Osteoblast (primary cell): ENCODE results near the gene LZTR1. TPM values are rescaled to one million over a fixed set of nuclear protein-coding genes. Genes with fewer than 3 reads are reported as not detected.
A peak's percentile ranks its signal among the peaks of the same experiment; 100 is the strongest.
"Not testable (repeated sequence)": the region's sequence is repeated elsewhere in the genome, so short reads cannot be mapped to it uniquely, and the experiment has no call there.

Experiments used
- DNase-seq: peaks from one replicate; pipeline ENCODE4 v3.0.0; 2011; ENCODE audit warnings: low spot score, mixed read lengths; ENCODE audit not compliant: insufficient read length; ENCODE audit errors: missing footprints
- H2AFZ ChIP-seq: 2 replicates; pipeline ENCODE4 v1.6.0; 2011; ENCODE audit warnings: mild to moderate bottlenecking, low read length
- H3K27ac ChIP-seq: 2 replicates; pipeline ENCODE4 v1.5.1; 2011; ENCODE audit warnings: mild to moderate bottlenecking, low read depth, low read length, moderate library complexity
- H3K27me3 ChIP-seq: 2 replicates; pipeline ENCODE4 v1.6.0; 2012; ENCODE audit warnings: mild to moderate bottlenecking, control low read depth, inconsistent platforms, low read length, moderate library complexity; ENCODE audit not compliant: insufficient read depth
- H3K36me3 ChIP-seq: 2 replicates; pipeline ENCODE4 v1.5.1; 2011; ENCODE audit warnings: mild to moderate bottlenecking, low read length, control low read depth, moderate library complexity; ENCODE audit not compliant: insufficient read depth
- H3K4me1 ChIP-seq: 2 replicates; pipeline ENCODE4 v1.5.1; 2011; ENCODE audit warnings: mild to moderate bottlenecking, low read length, control low read depth, moderate library complexity; ENCODE audit not compliant: insufficient read depth
- H3K4me2 ChIP-seq: 2 replicates; pipeline ENCODE4 v1.6.0; 2011; ENCODE audit warnings: mild to moderate bottlenecking, low read length; ENCODE audit not compliant: insufficient read depth
- H3K4me3 ChIP-seq: fragments of 200-600 bp; sonication (generic); 3 replicates; pipeline ENCODE4 v1.5.1; 2012; ENCODE audit warnings: mild to moderate bottlenecking, low read length, inconsistent platforms; ENCODE audit not compliant: insufficient read depth
- H3K79me2 ChIP-seq: 2 replicates; pipeline ENCODE4 v1.6.0; 2012; ENCODE audit warnings: mild to moderate bottlenecking, low read length, control low read depth, inconsistent platforms; ENCODE audit not compliant: insufficient read depth
- H3K9me3 ChIP-seq: 2 replicates; pipeline ENCODE4 v1.5.1; 2011; ENCODE audit warnings: low read depth, low read length, control low read depth
- H4K20me1 ChIP-seq: 2 replicates; pipeline ENCODE4 v1.6.0; 2012; ENCODE audit warnings: mild to moderate bottlenecking, low read length, control low read depth; ENCODE audit not compliant: insufficient read depth
- total RNA-seq: library from RNA; depleted of rRNA; stranded (reverse); fragments of >200 nt; gene quantifications from 2 replicates; pipeline ENCODE4 v1.2.3, GENCODE V29; 2012
- TF ChIP-seq, protein P1 (sequence below): IDR thresholded peaks from 2 replicates; pipeline ENCODE4 v1.5.1; 2011; ENCODE audit warnings: mild to moderate bottlenecking, low read depth, low read length, moderate library complexity; ENCODE audit errors: extremely low read depth

The LZTR1 gene
- total RNA-seq, 1 donor = 56.8 TPM

DNA sequence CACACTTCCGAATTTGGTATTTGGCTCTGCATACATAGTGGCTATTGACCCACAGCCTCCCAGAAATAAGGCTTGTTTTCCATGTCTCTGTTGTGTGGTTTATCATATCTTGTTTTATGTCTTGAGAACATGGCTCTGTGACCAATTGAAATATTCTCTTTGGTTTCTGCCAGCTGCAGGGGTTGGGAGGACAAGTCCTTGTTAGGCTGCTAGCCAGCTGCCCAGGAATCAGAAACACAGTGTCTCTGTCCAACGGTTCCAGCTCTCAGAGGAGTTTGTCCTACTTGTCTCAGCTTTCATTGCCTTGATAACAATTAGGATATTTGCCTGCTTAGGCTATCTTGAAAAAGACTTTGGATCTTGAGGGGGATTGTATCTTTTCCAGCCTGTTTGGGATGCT is 56.3 kb downstream of the LZTR1 start:
- Histone ChIP-seq H3K27me3 (no peaks in the 10 kb centered on the region), H4K20me1 (no peaks in the 10 kb centered on the region), H3K27ac (peak overlapping the region; percentile 78), H3K36me3 (no peaks in the 10 kb centered on the region), H3K4me1 (peaks cover 36% of the 10 kb centered on the region), H3K4me3 (no peak overlapping the region), H3K79me2 (no peaks in the 10 kb centered on the region), H3K4me2 (peak overlapping the region; percentile 7), H2AFZ (no peak overlapping the region), H3K9me3 (no peaks in the 10 kb centered on the region)
- TF ChIP-seq, protein P1, sequence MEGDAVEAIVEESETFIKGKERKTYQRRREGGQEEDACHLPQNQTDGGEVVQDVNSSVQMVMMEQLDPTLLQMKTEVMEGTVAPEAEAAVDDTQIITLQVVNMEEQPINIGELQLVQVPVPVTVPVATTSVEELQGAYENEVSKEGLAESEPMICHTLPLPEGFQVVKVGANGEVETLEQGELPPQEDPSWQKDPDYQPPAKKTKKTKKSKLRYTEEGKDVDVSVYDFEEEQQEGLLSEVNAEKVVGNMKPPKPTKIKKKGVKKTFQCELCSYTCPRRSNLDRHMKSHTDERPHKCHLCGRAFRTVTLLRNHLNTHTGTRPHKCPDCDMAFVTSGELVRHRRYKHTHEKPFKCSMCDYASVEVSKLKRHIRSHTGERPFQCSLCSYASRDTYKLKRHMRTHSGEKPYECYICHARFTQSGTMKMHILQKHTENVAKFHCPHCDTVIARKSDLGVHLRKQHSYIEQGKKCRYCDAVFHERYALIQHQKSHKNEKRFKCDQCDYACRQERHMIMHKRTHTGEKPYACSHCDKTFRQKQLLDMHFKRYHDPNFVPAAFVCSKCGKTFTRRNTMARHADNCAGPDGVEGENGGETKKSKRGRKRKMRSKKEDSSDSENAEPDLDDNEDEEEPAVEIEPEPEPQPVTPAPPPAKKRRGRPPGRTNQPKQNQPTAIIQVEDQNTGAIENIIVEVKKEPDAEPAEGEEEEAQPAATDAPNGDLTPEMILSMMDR = no peak
- no peak for DNase-seq

DNA sequence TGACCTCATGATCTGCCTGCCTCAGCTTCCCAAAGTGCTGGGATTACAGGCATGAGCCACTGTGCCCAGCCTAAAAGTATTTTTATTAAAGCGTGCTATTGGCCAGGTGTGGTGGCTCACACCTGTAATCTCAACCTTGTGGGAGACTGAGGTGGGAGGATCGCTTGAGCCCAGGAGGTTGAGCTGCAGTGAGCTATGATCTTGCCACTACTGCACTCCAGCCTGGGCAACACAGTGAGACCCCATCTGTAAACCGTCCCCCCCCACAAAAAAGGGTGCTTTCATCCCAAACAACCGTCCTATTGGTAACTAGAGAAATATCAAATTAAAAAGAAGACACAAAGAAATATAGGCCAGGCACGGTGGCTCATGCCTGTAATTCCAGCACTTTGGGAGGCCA is 57.1 kb downstream of the LZTR1 start:
- H3K36me3 ChIP-seq, H3K4me3 ChIP-seq, H3K9me3 ChIP-seq, DNase-seq, H2AFZ ChIP-seq, H3K79me2 ChIP-seq, H3K27me3 ChIP-seq, H4K20me1 ChIP-seq, H3K4me2 ChIP-seq, H3K27ac ChIP-seq: not testable (repeated sequence)
- H3K4me1 ChIP-seq = peaks cover 44% of the 10 kb centered on the region

- Histone ChIP-seq H3K79me2 (no peaks in the 10 kb centered on the region), H2AFZ (no peak overlapping the region), H3K4me2 (no peak overlapping the region), H3K36me3 (no peaks in the 10 kb centered on the region), H3K27me3 (no peaks in the 10 kb centered on the region), H4K20me1 (no peaks in the 10 kb centered on the region), H3K4me1 (peaks cover 62% of the 10 kb centered on the region), H3K4me3 (no peak overlapping the region), H3K9me3 (no peaks in the 10 kb centered on the region), H3K27ac (peak overlapping the region; percentile 60)
- peak; percentile 94 for DNase-seq
- TF ChIP-seq, protein P1 = no peak
Observed at GRCh38 chr22:21041937-21042336, 59.8 kb downstream of the LZTR1 start.

DNA sequence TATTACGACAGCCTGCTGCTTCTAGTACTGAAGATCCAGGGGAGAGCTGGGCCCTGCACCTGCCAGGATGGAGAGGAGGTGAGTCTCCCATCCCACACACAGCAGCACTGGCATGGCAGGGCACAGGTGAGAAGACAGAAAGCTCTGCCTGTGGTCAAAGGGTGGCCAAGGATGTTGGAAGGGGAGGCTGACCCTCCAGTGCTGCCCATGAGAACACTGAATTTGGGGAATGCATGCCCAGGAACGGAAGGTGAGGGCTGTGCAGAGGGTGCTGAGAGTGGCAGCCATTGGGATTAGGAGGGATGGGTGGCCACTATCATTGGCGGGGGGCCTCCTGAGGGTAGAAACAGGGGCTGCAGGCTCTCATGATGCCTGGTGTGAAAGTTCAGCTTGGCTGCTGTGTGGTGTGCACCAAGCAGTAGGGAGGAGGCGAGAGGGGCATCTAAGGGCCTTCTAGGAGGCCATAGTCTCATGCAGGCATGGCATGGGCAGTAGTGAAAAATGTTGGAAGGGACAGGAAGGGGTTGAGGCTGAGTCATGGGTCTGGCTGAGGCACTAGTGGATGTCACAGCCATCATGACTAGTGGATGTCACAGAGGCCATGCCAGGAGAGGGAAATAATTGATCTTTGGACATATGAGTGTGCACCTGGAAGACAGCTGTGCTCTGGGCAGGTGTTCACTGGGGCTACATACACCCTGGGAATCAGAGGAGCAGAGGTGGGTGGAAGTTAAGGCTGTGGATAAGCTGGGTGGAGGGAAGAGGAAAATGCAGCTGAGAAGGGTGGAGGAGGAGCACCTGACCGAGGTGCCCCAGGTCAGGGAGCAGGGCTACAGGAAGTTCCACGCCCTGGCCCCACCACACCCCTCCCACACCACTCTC is 61.1 kb downstream of the LZTR1 start:
- peaks cover 51% of the 10 kb centered on the region for H3K4me1 ChIP-seq
- H3K27me3 ChIP-seq = no peaks in the 10 kb centered on the region
- no peaks in the 10 kb centered on the region for H3K79me2 ChIP-seq
- H2AFZ ChIP-seq = no peak overlapping the region
- DNase-seq = peak; percentile 62
- no peaks in the 10 kb centered on the region for H4K20me1 ChIP-seq
- TF ChIP-seq, protein P1 = no peak
- no peaks in the 10 kb centered on the region for H3K36me3 ChIP-seq
- H3K9me3 ChIP-seq = no peaks in the 10 kb centered on the region
- H3K27ac ChIP-seq = no peak overlapping the region
- no peak overlapping the region for H3K4me3 ChIP-seq
- H3K4me2 ChIP-seq = no peak overlapping the region
